ENCODE results near the gene PECR. TPM values are rescaled to one million over a fixed set of nuclear protein-coding genes. Genes with fewer than 3 reads are reported as not detected.

Gene PECR
- total and polyA plus RNA-seq, 10 of the 15 experiments (the other 5 are each of a cell fraction or from before 2014, with no cell fraction given) = 7.6 to 37.4 (median 25.7) TPM

DNA sequence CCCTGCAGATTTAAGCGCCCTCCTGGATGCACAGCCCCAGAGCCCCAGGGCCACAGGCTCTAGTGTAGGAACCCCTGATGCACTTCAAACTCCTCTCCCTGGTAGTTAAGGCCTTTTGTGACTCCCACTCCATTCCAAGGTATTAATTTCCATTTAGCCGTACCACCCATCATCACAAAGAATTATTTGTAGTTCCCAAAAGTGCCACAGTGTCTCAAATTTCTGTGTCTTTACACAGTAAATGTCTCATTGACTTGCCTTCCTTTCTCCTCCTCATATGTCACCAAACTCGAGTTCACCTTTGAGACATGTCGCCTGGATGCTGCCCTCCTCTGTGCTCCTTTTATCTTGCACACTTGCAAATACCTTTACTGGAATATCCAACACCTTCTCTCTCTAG lies 25.9 kb downstream of the PECR start:
- intact Hi-C loops (cut with micrococcal nuclease; ENCODE audit: unreplicated experiment) = loop anchor here (2.0 kb wide), 1 partner anchor 25 kb away; the partner anchor contains the start of genes PECR and TMEM169
- CTCF ChIA-PET = interaction anchor here (0.6 to 6.2 kb wide), 4 partner anchors 10 to 58 kb away, joined by 3 to 89 read pairs (median 4); no protein-coding TSS in a partner anchor
- in situ Hi-C loops (cut with MboI) = no loop called here
- DNase-seq (ENCODE audit: low read depth, low spot score) (no peak), FAIRE-seq (no peak), ATAC-seq (no peak)
- BruUV-seq (replicated peaks) = no TSS peak
- WGBS (ENCODE audit: insufficient coverage, insufficient replicate concordance, low lambda C conversion rate, missing lambda C conversion rate) = 72% methylated on average over 4 of the region's 4 CpGs
- SMC1A ChIA-PET (ENCODE audit: uncharacterized antibody, unreplicated experiment) = interaction anchor here (1.0 to 6.2 kb wide), 6 partner anchors 10 to 40 kb away, joined by 3 to 55 read pairs (median 4); partner anchors contain the start of genes PECR and TMEM169
- peak overlapping the region; percentile 85 for H3K27ac ChIP-seq (ENCODE audit: control insufficient read depth, insufficient read depth)
- no peaks in the 10 kb centered on the region; the same call in 2 of the 3 replicates for H3K9me3 ChIP-seq (replicated peaks; ENCODE audit: control insufficient read depth, insufficient read depth, low read length)
- TF ChIP-seq RAD51 (IDR thresholded peaks at IDR 0.05) (no peak), POLR2AphosphoS5 (IDR thresholded peaks at IDR 0.05; ENCODE audit: low read length) (no peak), IKZF1 (conservative IDR thresholded peaks at IDR 0.05) (no peak), MTA2 (IDR thresholded peaks at IDR 0.05; ENCODE audit: low read depth) (no peak), BACH1 (IDR thresholded peaks at IDR 0.05; ENCODE audit: borderline replicate concordance) (no peak), SPI1 (IDR thresholded peaks at IDR 0.05; ENCODE audit: borderline replicate concordance, insufficient read depth, low read depth, low read length) (no peak), TARDBP (IDR thresholded peaks at IDR 0.05; ENCODE audit: borderline replicate concordance) (no peak), WRNIP1 (IDR thresholded peaks at IDR 0.05; ENCODE audit: borderline replicate concordance, low read depth, low read length) (no peak), PAX5 (IDR thresholded peaks at IDR 0.05; ENCODE audit: borderline replicate concordance, low read depth, low read length) (no peak), SP1 (IDR thresholded peaks at IDR 0.05; ENCODE audit: low read depth, low read length) (no peak), USF2 (IDR thresholded peaks at IDR 0.05; ENCODE audit: borderline replicate concordance, low read depth, low read length) (no peak), MYC (IDR thresholded peaks at IDR 0.05; ENCODE audit: insufficient read depth, insufficient read length, insufficient replicate concordance, low read length, severe bottlenecking) (no peak), NFYB (IDR thresholded peaks at IDR 0.05; ENCODE audit: insufficient read depth, low read depth, low read length) (no peak)
- TF ChIP-seq, protein P1, sequence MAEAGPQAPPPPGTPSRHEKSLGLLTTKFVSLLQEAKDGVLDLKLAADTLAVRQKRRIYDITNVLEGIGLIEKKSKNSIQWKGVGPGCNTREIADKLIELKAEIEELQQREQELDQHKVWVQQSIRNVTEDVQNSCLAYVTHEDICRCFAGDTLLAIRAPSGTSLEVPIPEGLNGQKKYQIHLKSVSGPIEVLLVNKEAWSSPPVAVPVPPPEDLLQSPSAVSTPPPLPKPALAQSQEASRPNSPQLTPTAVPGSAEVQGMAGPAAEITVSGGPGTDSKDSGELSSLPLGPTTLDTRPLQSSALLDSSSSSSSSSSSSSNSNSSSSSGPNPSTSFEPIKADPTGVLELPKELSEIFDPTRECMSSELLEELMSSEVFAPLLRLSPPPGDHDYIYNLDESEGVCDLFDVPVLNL (IDR thresholded peaks at IDR 0.05; ENCODE audit: low read depth, low read length) = no peak
- TF ChIP-seq, protein P2, sequence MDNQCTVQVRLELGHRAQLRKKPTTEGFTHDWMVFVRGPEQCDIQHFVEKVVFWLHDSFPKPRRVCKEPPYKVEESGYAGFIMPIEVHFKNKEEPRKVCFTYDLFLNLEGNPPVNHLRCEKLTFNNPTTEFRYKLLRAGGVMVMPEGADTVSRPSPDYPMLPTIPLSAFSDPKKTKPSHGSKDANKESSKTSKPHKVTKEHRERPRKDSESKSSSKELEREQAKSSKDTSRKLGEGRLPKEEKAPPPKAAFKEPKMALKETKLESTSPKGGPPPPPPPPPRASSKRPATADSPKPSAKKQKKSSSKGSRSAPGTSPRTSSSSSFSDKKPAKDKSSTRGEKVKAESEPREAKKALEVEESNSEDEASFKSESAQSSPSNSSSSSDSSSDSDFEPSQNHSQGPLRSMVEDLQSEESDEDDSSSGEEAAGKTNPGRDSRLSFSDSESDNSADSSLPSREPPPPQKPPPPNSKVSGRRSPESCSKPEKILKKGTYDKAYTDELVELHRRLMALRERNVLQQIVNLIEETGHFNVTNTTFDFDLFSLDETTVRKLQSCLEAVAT (IDR thresholded peaks at IDR 0.05) = no peak
- TF ChIP-seq, protein P3, sequence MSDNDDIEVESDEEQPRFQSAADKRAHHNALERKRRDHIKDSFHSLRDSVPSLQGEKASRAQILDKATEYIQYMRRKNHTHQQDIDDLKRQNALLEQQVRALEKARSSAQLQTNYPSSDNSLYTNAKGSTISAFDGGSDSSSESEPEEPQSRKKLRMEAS (IDR thresholded peaks at IDR 0.05; ENCODE audit: low read depth, low read length) = no peak
- H3K79me2 ChIP-seq (ENCODE audit: control insufficient read depth, insufficient read depth, low read length) = no peaks in the 10 kb centered on the region
- no peaks in the 10 kb centered on the region for H4K20me1 ChIP-seq (ENCODE audit: control insufficient read depth, insufficient read depth)
- no peak overlapping the region; the same call in 1 of the 2 replicates for H2AFZ ChIP-seq (ENCODE audit: control insufficient read depth, low read depth, low read length)
- no peak overlapping the region; the same call in 1 of the 2 replicates for H3K9ac ChIP-seq (ENCODE audit: control insufficient read depth, insufficient read depth, low read length)
- H3K4me3 ChIP-seq = no peak overlapping the region
- H3K27me3 ChIP-seq (replicated peaks in 1 of 2; ENCODE audit: control insufficient read depth in 2 of 2, insufficient read depth in 2 of 2, low read length in 1 of 2) = no peaks in the 10 kb centered on the region
- RAD21 ChIA-PET (ENCODE audit: unreplicated experiment) = interaction anchor here (1.3 to 5.1 kb wide), 2 partner anchors 11 to 15 kb away, joined by 3 to 22 read pairs; no protein-coding TSS in a partner anchor
- peaks cover 24% of the 10 kb centered on the region for H3K4me1 ChIP-seq (ENCODE audit: control insufficient read depth, insufficient read depth, low read length)
- POLR2A ChIA-PET = interaction anchor here (1.0 kb wide), 2 partner anchors 10 to 56 kb away, joined by 3 read pairs; no protein-coding TSS in a partner anchor
- H3K4me2 ChIP-seq (ENCODE audit: control insufficient read depth, insufficient read depth) = peak overlapping the region; percentile 61
- 0 out of 4 replicates have a peak, but pooled peaks cover 0 to 5% of the 10 kb centered on the region in 2 experiments for H3K36me3 ChIP-seq (ENCODE audit: control insufficient read depth in 2 of 2, insufficient read depth in 2 of 2, low read length in 1 of 2)

Measured in GM12878 (cell line).